HepG2 (cell line): Measurements from ENCODE around the gene CMIP.
A peak's percentile ranks its signal among the peaks of the same experiment; 100 is the strongest.

Experiments used
- CREM ChIP-seq, 2 experiments: sonication (generic) in 1 of 2; formaldehyde crosslinking in 1 of 2; IDR thresholded peaks; 2 replicates each; pipeline versions ENCODE4 v1.4.0 to v1.6.1; 2016 to 2020; ENCODE audit warnings: antibody characterized with exemption in 1 of 2, mild to moderate bottlenecking in 1 of 2, missing genetic modification reagents in 1 of 2
- CTCF ChIP-seq: sonication (generic); formaldehyde crosslinking; IDR thresholded peaks from 2 replicates; pipeline ENCODE4 v1.5.0; 2020; ENCODE audit warnings: mild to moderate bottlenecking, missing genetic modification reagents, moderate library complexity
- KDM4B ChIP-seq: sonication (generic); formaldehyde crosslinking; IDR thresholded peaks from 2 replicates; pipeline ENCODE4 v1.4.0; 2020; ENCODE audit warnings: missing genetic modification reagents
- POLR2A ChIP-seq, 2 experiments: IDR thresholded peaks; 2 replicates each; pipeline ENCODE4 v1.6.1; 2011; ENCODE audit warnings: low read depth in 2 of 2, low read length in 2 of 2, mild to moderate bottlenecking in 1 of 2, moderate library complexity in 1 of 2; ENCODE audit not compliant: insufficient read depth in 1 of 2
- SRF ChIP-seq: IDR thresholded peaks from 2 replicates; pipeline ENCODE4 v1.6.1; 2011; ENCODE audit warnings: mild to moderate bottlenecking, low read depth, low read length, moderate library complexity
- ZBTB39 ChIP-seq: sonication (generic); formaldehyde crosslinking; IDR thresholded peaks from 2 replicates; pipeline ENCODE4 v1.5.0; 2020; ENCODE audit warnings: missing genetic modification reagents
- ZBTB7A ChIP-seq: sonication (generic); formaldehyde crosslinking; IDR thresholded peaks from 2 replicates; pipeline ENCODE4 v1.8.0; 2022; ENCODE audit warnings: mild to moderate bottlenecking, missing genetic modification reagents
- ZNF691 ChIP-seq: sonication (generic); formaldehyde crosslinking; IDR thresholded peaks from 2 replicates; pipeline ENCODE4 v1.4.0; 2020; ENCODE audit warnings: missing genetic modification reagents, low read depth, mild to moderate bottlenecking, borderline replicate concordance

- TF ChIP-seq ZNF691 (CRISPR knock-in tag) (no peak), CTCF (CRISPR knock-in tag) (no peak), SRF (no peak), KDM4B (CRISPR knock-in tag) (no peak), POLR2A (IDR thresholded peaks at IDR 0.05; ENCODE audit: insufficient read depth in 1 of 2, low read depth in 2 of 2, low read length in 2 of 2) (0 out of 4 replicates have a peak, but pooled peaks of 1 of the 2 experiments have one; percentile 16), ZBTB39 (CRISPR knock-in tag) (no peak), CREM (IDR thresholded peaks at IDR 0.05) (no peak), CREM (CRISPR knock-in tag; IDR thresholded peaks at IDR 0.05) (no peak), ZBTB7A (CRISPR knock-in tag) (no peak)
Observed at GRCh38 chr16:81470796-81471636, 26.4 kb downstream of the CMIP start.
